Immature natural killer cell (primary cell): ENCODE measurements around the gene LGALS9B. TPM values are rescaled to one million over a fixed set of nuclear protein-coding genes. Genes with fewer than 3 reads are reported as not detected.
"Not testable (repeated sequence)": the region's sequence is repeated elsewhere in the genome, so short reads cannot be mapped to it uniquely, and the experiment has no call there.

Experiments used
- DNase-seq, 3 donors: peaks; one replicate each; pipeline ENCODE4 v3.0.0; 2022; ENCODE audit warnings: mixed read lengths in 1 of 3
- H3K27ac Mint-ChIP-seq, 6 donors: one replicate each; pipeline ENCODE4 v1.8.0; 2020; ENCODE audit warnings: mixed read lengths in 6 of 6, mild to moderate bottlenecking in 5 of 6, inconsistent platforms in 4 of 6, moderate library complexity in 3 of 6
- H3K27me3 Mint-ChIP-seq, 3 donors: one replicate each; pipeline ENCODE4 v1.8.0; 2020 to 2021; ENCODE audit warnings: low read depth in 3 of 3, mild to moderate bottlenecking in 3 of 3, mixed read lengths in 3 of 3, moderate library complexity in 3 of 3, inconsistent platforms in 1 of 3
- H3K36me3 Mint-ChIP-seq, 3 donors: one replicate each; pipeline ENCODE4 v1.8.0; 2020; ENCODE audit warnings: mixed read lengths in 3 of 3, inconsistent platforms in 2 of 3, mild to moderate bottlenecking in 2 of 3
- H3K4me1 Mint-ChIP-seq, 2 donors: one replicate each; pipeline ENCODE4 v1.8.0; 2020; ENCODE audit warnings: inconsistent platforms in 2 of 2, mild to moderate bottlenecking in 2 of 2, mixed read lengths in 2 of 2, moderate library complexity in 1 of 2
- H3K4me3 Mint-ChIP-seq, 5 donors: one replicate each; pipeline ENCODE4 v1.8.0; 2020; ENCODE audit warnings: mild to moderate bottlenecking in 5 of 5, mixed read lengths in 5 of 5, inconsistent platforms in 3 of 5, moderate library complexity in 3 of 5
- H3K9me3 Mint-ChIP-seq, 6 donors: one replicate each; pipeline ENCODE4 v1.8.0; 2020; ENCODE audit warnings: mild to moderate bottlenecking in 6 of 6, mixed read lengths in 6 of 6, inconsistent platforms in 4 of 6, moderate library complexity in 3 of 6
- polyA plus RNA-seq, 3 donors: library from polyadenylated mRNA; unstranded; fragments of 300-500 nt; fragmentation: Illumina TruSeq; gene quantifications; one replicate each; pipeline ENCODE4 v1.2.3, GENCODE V29; 2021

Gene LGALS9B
- polyA plus RNA-seq, 3 donors from 2014 or later: 20.9 to 23.8 (median 22.3) TPM

GRCh38 chr17:20484930-20485329 is 17.6 kb upstream of the LGALS9B start:
- not testable (repeated sequence) for H3K27me3 Mint-ChIP-seq, H3K27ac Mint-ChIP-seq, DNase-seq, H3K36me3 Mint-ChIP-seq, H3K9me3 Mint-ChIP-seq, H3K4me3 Mint-ChIP-seq, H3K4me1 Mint-ChIP-seq

- not testable (repeated sequence) for H3K9me3 Mint-ChIP-seq, H3K36me3 Mint-ChIP-seq, H3K4me1 Mint-ChIP-seq, DNase-seq, H3K4me3 Mint-ChIP-seq, H3K27me3 Mint-ChIP-seq
- peak overlapping the region in 1 of 6 donors; percentile 53 for H3K27ac Mint-ChIP-seq
Measured at GRCh38 chr17:20479889-20480591, 12.7 kb upstream of the LGALS9B start.

- not testable (repeated sequence) for H3K9me3 Mint-ChIP-seq, H3K36me3 Mint-ChIP-seq, H3K4me3 Mint-ChIP-seq, H3K27me3 Mint-ChIP-seq, DNase-seq, H3K4me1 Mint-ChIP-seq
- H3K27ac Mint-ChIP-seq: peak overlapping the region in 3 of 6 donors; percentile 18 to 56 (median 22)
Measured at GRCh38 chr17:20477398-20478071, 10.2 kb upstream of the LGALS9B start.

- H3K4me1 Mint-ChIP-seq, H3K27me3 Mint-ChIP-seq, H3K9me3 Mint-ChIP-seq, DNase-seq, H3K4me3 Mint-ChIP-seq, H3K36me3 Mint-ChIP-seq: not testable (repeated sequence)
- peak overlapping the region in 1 of 6 donors; percentile 51 for H3K27ac Mint-ChIP-seq
Measured at GRCh38 chr17:20475137-20475831, 7.9 kb upstream of the LGALS9B start.

GRCh38 chr17:20474081-20474480 is 6.7 kb upstream of the LGALS9B start:
- DNase-seq, H3K27me3 Mint-ChIP-seq, H3K36me3 Mint-ChIP-seq, H3K4me3 Mint-ChIP-seq, H3K27ac Mint-ChIP-seq, H3K9me3 Mint-ChIP-seq: not testable (repeated sequence)
- H3K4me1 Mint-ChIP-seq: peaks cover 8 to 15% of the 10 kb centered on the region in 2 donors

- not testable (repeated sequence) for H3K36me3 Mint-ChIP-seq, DNase-seq, H3K9me3 Mint-ChIP-seq, H3K27me3 Mint-ChIP-seq
- Mint-ChIP-seq H3K4me1 (peaks cover 15% of the 10 kb centered on the region in 2 donors), H3K4me3 (peak overlapping the region in 4 of 5 donors; percentile 27 to 51 (median 34)), H3K27ac (peak overlapping the region; percentile 78 to 95 (median 88))
Measured at GRCh38 chr17:20469946-20470345, 2.6 kb upstream of the LGALS9B start.

GRCh38 chr17:20469107-20469506 is 1.8 kb upstream of the LGALS9B start:
- not testable (repeated sequence) for H3K27me3 Mint-ChIP-seq, H3K9me3 Mint-ChIP-seq, H3K36me3 Mint-ChIP-seq
- Mint-ChIP-seq H3K4me1 (peaks cover 15% of the 10 kb centered on the region in 2 donors), H3K27ac (peak overlapping the region in 4 of 6 donors; percentile 88 to 95 (median 92)), H3K4me3 (peak overlapping the region in 2 of 5 donors; percentile 27 to 69)
- DNase-seq: peak; percentile 46 to 51 (median 50)

- peak in 2 of 3 donors; percentile 22 for DNase-seq
- H3K27me3 Mint-ChIP-seq, H3K36me3 Mint-ChIP-seq, H3K9me3 Mint-ChIP-seq: not testable (repeated sequence)
- peaks cover 15% of the 10 kb centered on the region in 2 donors for H3K4me1 Mint-ChIP-seq
- peak overlapping the region; percentile 78 to 99 (median 95) for H3K27ac Mint-ChIP-seq
- H3K4me3 Mint-ChIP-seq: peak overlapping the region; percentile 88 to 95 (median 95)
Measured at GRCh38 chr17:20466999-20467398, 340 bp downstream of the LGALS9B start.

- H3K27ac Mint-ChIP-seq: peak overlapping the region in 3 of 6 donors; percentile 85 to 99 (median 98)
- DNase-seq, H3K9me3 Mint-ChIP-seq, H3K36me3 Mint-ChIP-seq, H3K27me3 Mint-ChIP-seq: not testable (repeated sequence)
- H3K4me1 Mint-ChIP-seq: peaks cover 15% of the 10 kb centered on the region in 2 donors
- peak overlapping the region; percentile 10 to 95 (median 95) for H3K4me3 Mint-ChIP-seq
Measured at GRCh38 chr17:20466553-20466952, 786 bp downstream of the LGALS9B start.

- not testable (repeated sequence) for DNase-seq, H3K27me3 Mint-ChIP-seq, H3K36me3 Mint-ChIP-seq, H3K27ac Mint-ChIP-seq, H3K9me3 Mint-ChIP-seq
- peak overlapping the region in 2 of 5 donors; percentile 75 to 80 for H3K4me3 Mint-ChIP-seq
- peaks cover 15% of the 10 kb centered on the region in 2 donors for H3K4me1 Mint-ChIP-seq
Measured at GRCh38 chr17:20465535-20465934, 1.8 kb downstream of the LGALS9B start.

GRCh38 chr17:20464854-20465414 is 2.4 kb downstream of the LGALS9B start:
- H3K9me3 Mint-ChIP-seq, H3K27ac Mint-ChIP-seq, H3K36me3 Mint-ChIP-seq, DNase-seq, H3K4me3 Mint-ChIP-seq, H3K27me3 Mint-ChIP-seq: not testable (repeated sequence)
- H3K4me1 Mint-ChIP-seq: peaks cover 15% of the 10 kb centered on the region in 2 donors

GRCh38 chr17:20462158-20462557 is 5.2 kb downstream of the LGALS9B start:
- H3K4me1 Mint-ChIP-seq, H3K27ac Mint-ChIP-seq, H3K4me3 Mint-ChIP-seq, H3K9me3 Mint-ChIP-seq, DNase-seq, H3K27me3 Mint-ChIP-seq, H3K36me3 Mint-ChIP-seq: not testable (repeated sequence)

GRCh38 chr17:20457848-20458381 is 9.4 kb downstream of the LGALS9B start:
- not testable (repeated sequence) for H3K36me3 Mint-ChIP-seq, DNase-seq, H3K4me1 Mint-ChIP-seq, H3K27me3 Mint-ChIP-seq, H3K9me3 Mint-ChIP-seq, H3K27ac Mint-ChIP-seq, H3K4me3 Mint-ChIP-seq

GRCh38 chr17:20455106-20455505 is 12.2 kb downstream of the LGALS9B start:
- not testable (repeated sequence) for H3K36me3 Mint-ChIP-seq, H3K4me1 Mint-ChIP-seq, H3K9me3 Mint-ChIP-seq, H3K4me3 Mint-ChIP-seq, H3K27me3 Mint-ChIP-seq, DNase-seq, H3K27ac Mint-ChIP-seq
